Heart right ventricle (tissue), 16 donors: Measurements from ENCODE around the gene IL18RAP. TPM values are rescaled to one million over a fixed set of nuclear protein-coding genes. Genes with fewer than 3 reads are reported as not detected.

Experiments used
- ATAC-seq, 8 donors: fragments of 200-7000 bp; cut with Tn5 transposase; one replicate each; pipeline ENCODE4 v1.9.1; 2020; ENCODE audit warnings: mild to moderate bottlenecking in 8 of 8, moderate library complexity in 8 of 8, moderate number of reproducible peaks in 1 of 8
- DNase-seq, 2 donors: peaks; one replicate each; pipeline ENCODE4 v3.0.0-alpha.2; 2020
- H3K27ac ChIP-seq, 10 donors: fragments of 200-600 bp; sonication (generic) in 2 of 10; one replicate each; pipeline versions ENCODE4 v1.5.0 to v1.8.0; 2020 to 2022; ENCODE audit warnings: mild to moderate bottlenecking in 3 of 10
- H3K27me3 ChIP-seq, 7 donors: fragments of 200-600 bp; one replicate each; pipeline ENCODE4 v1.8.0; 2021 to 2022; ENCODE audit warnings: mild to moderate bottlenecking in 2 of 7
- H3K36me3 ChIP-seq, 9 donors: fragments of 200-600 bp; sonication (generic) in 1 of 9; one replicate each; pipeline versions ENCODE4 v1.5.0 to v1.8.0; 2020 to 2022; ENCODE audit warnings: mild to moderate bottlenecking in 2 of 9
- H3K4me1 ChIP-seq, 9 donors: fragments of 200-600 bp; sonication (generic) in 1 of 9; one replicate each; pipeline versions ENCODE4 v1.5.0 to v1.8.0; 2020 to 2022; ENCODE audit warnings: mild to moderate bottlenecking in 4 of 9
- H3K4me3 ChIP-seq, 10 donors: fragments of 200-600 bp; sonication (generic) in 2 of 10; one replicate each; pipeline versions ENCODE4 v1.5.0 to v1.8.0; 2020 to 2022; ENCODE audit warnings: mild to moderate bottlenecking in 7 of 10, moderate library complexity in 2 of 10
- H3K9me3 ChIP-seq, 11 donors: fragments of 200-600 bp in 10 of 11; sonication (generic) in 2 of 11; one replicate each; pipeline versions ENCODE4 v1.5.0 to v1.8.0; 2013 to 2022; ENCODE audit warnings: mild to moderate bottlenecking in 2 of 11, control low read depth in 1 of 11, moderate library complexity in 1 of 11
- CTCF ChIP-seq, 9 donors: fragments of 200-600 bp; sonication (generic) in 2 of 9; IDR thresholded peaks; one replicate each; pipeline versions ENCODE4 v1.5.0 to v1.8.0; 2021 to 2022; ENCODE audit warnings: antibody characterized with exemption in 9 of 9, mild to moderate bottlenecking in 5 of 9, moderate library complexity in 1 of 9
- WGBS, 2 donors: extraction: QIAGEN DNeasy Blood & Tissue Kit; methylation state at CpG; one replicate each; pipeline ENCODE4 v1.1.7; 2013; ENCODE audit warnings: inconsistent platforms in 1 of 2; 5-methylcytosine and 5-hydroxymethylcytosine counted together
- intact Hi-C, 10 donors: fragments of 100-400 bp; cut with DNase I; formaldehyde crosslinking; loops; one replicate each; pipeline versions ENCODE4 v1.11.1 to v1.14.2; 2022
- polyA plus RNA-seq, 2 donors: library from polyadenylated mRNA; stranded (reverse); fragments of 200-250 nt; gene quantifications; one replicate each; pipeline ENCODE4 v1.2.3, GENCODE V29; 2013
- total RNA-seq, 10 donors: library from RNA; stranded (reverse); fragmentation: NEBNext Ultra II Directional in 3 of 10; extraction: Animal tissue kit (Norgen Biotek cat#: 25700) in 3 of 10; gene quantifications; one replicate each; pipeline versions ENCODE4 v1.2.1 to v1.2.4, GENCODE V29; 2021 to 2023
- donor health status: Arrhythmogenic right ventricular cardiomyopathy.
- donor health status: ischemic (EF 13 %, LVEDD 7.1; RV severe dilation, severe dysfunction).
- donor health status: healthy with polysubstance abuse.
- donor health status: DM: no; HTN: yes; CAD: no.
- donor health status: DM: no; HTN: no; CAD: no.
- donor health status: ischemic (EF 25% LVEDD 6.9; RV normal size, moderate dysfunction).
- donor health status: ischemic (EF 25% LVEDD 5.7; RV mildly dilated, moderate dysfunction).
- donor health status: healthy.
- donor health status: DM: yes; HTN: yes; CAD: no.
- donor health status: Ischemic cardiomyopathy.
- donor health status: ischemic (EF 35%, LVEDD 5.7; RV mildly dilated, moderate dysfunction).
- donor health status: nonischemic (EF 11% LVEDD 7.7; RV severe dilation, severe dysfunction).
- donor health status: DM: yes; HTN: yes; CAD: no.
- donor health status: PGD.
- donor health status: ischemic (EF 29% LVEDD 5.4; RV normal size, mild dysfunction).
- donor health status: nonischemic (EF 23%, LVEDD 6.1; RV moderate dilation, normal function).

Gene IL18RAP
- total and polyA plus RNA-seq, 12 donors = 0.12 to 1.2 (median 0.49) TPM; not detected in 3

GRCh38 chr2:102434655-102435381 is 11.9 kb downstream of the IL18RAP start:
- Histone ChIP-seq H3K4me3 (no peak overlapping the region), H3K4me1 (peaks cover 0 to 37% (median 0%) of the 10 kb centered on the region in 9 donors), H3K27me3 (no peaks in the 10 kb centered on the region), H3K27ac (no peak overlapping the region), H3K9me3 (no peaks in the 10 kb centered on the region), H3K36me3 (no peaks in the 10 kb centered on the region)
- WGBS, 2 donors = 94 to 97% methylated on average over 2 of the region's 2 CpGs
- no peak for TF ChIP-seq CTCF (IDR thresholded peaks at IDR 0.05)
- intact Hi-C loops = no loop called here
- DNase-seq = no peak
- ATAC-seq = no peak

GRCh38 chr2:102435741-102436140 is 12.8 kb downstream of the IL18RAP start:
- no peaks in the 10 kb centered on the region for H3K36me3 ChIP-seq
- intact Hi-C loops = no loop called here
- ATAC-seq (no peak), DNase-seq (no peak)
- TF ChIP-seq CTCF (IDR thresholded peaks at IDR 0.05) = no peak
- H3K4me3 ChIP-seq = no peak overlapping the region
- no peaks in the 10 kb centered on the region for H3K9me3 ChIP-seq
- peak overlapping the region in 2 of 10 donors; percentile 8 to 42 for H3K27ac ChIP-seq
- peaks cover 0 to 37% (median 0%) of the 10 kb centered on the region in 9 donors for H3K4me1 ChIP-seq
- peaks cover 0 to 3% (median 0%) of the 10 kb centered on the region in 7 donors for H3K27me3 ChIP-seq
- WGBS, 2 donors = 65 to 73% methylated on average over 2 of the region's 2 CpGs

GRCh38 chr2:102436323-102436722 is 13.4 kb downstream of the IL18RAP start:
- DNase-seq = no peak
- WGBS, 2 donors = 21 to 32% methylated on average over 3 of the region's 3 CpGs
- Histone ChIP-seq H3K9me3 (no peaks in the 10 kb centered on the region), H3K36me3 (no peaks in the 10 kb centered on the region), H3K27me3 (peaks cover 0 to 3% (median 0%) of the 10 kb centered on the region in 7 donors), H3K4me3 (no peak overlapping the region), H3K27ac (peak overlapping the region in 2 of 10 donors; percentile 8 to 42), H3K4me1 (peaks cover 0 to 37% (median 0%) of the 10 kb centered on the region in 9 donors)
- no peak for TF ChIP-seq CTCF (IDR thresholded peaks at IDR 0.05)
- ATAC-seq = peak in 4 of 8 donors; percentile 34 to 88 (median 54)
- intact Hi-C loops = no loop called here

GRCh38 chr2:102437122-102437521 is 14.2 kb downstream of the IL18RAP start:
- H3K4me1 ChIP-seq = peaks cover 0 to 37% (median 0%) of the 10 kb centered on the region in 9 donors
- 87 to 91% methylated on average over 4 of the region's 4 CpGs for WGBS, 2 donors
- ATAC-seq = no peak
- no peak overlapping the region for H3K27ac ChIP-seq
- TF ChIP-seq CTCF (IDR thresholded peaks at IDR 0.05) = no peak
- H3K4me3 ChIP-seq = no peak overlapping the region
- peaks cover 0 to 3% (median 0%) of the 10 kb centered on the region in 7 donors for H3K27me3 ChIP-seq
- H3K36me3 ChIP-seq = no peaks in the 10 kb centered on the region
- H3K9me3 ChIP-seq = no peaks in the 10 kb centered on the region
- DNase-seq = no peak
- intact Hi-C loops = no loop called here
